DND-41 (cell line): Measurements from ENCODE around the gene ZNF22.

Experiments
- CTCF ChIP-seq: IDR thresholded peaks from 2 replicates; pipeline ENCODE4 v1.5.1; 2012; ENCODE audit warnings: borderline replicate concordance, low read length, moderate library complexity, mild to moderate bottlenecking; ENCODE audit not compliant: poor library complexity, severe bottlenecking; ENCODE audit errors: extremely low read depth
- EZH2 ChIP-seq: IDR thresholded peaks from 3 replicates; pipeline ENCODE4 v1.6.1; 2012; ENCODE audit warnings: borderline replicate concordance, low read depth, mild to moderate bottlenecking, moderate library complexity, low read length, inconsistent platforms; ENCODE audit not compliant: severe bottlenecking

GRCh38 chr10:44990965-44991364 is 9.8 kb upstream of the ZNF22 start:
- TF ChIP-seq EZH2 (no peak), CTCF (no peak)
